Neural progenitor cell (in vitro differentiated cells): ENCODE measurements around the gene KNOP1. TPM values are rescaled to one million over a fixed set of nuclear protein-coding genes. Genes with fewer than 3 reads are reported as not detected.

ENCODE experiments used
- DNase-seq: peaks from one replicate; pipeline ENCODE4 v3.0.0-alpha.2; 2016; ENCODE audit warnings: low spot score
- H2AFZ ChIP-seq: fragments of 200-600 bp; sonication (generic); replicated peaks from 2 replicates; pipeline ENCODE4 v1.6.1; 2016; ENCODE audit warnings: antibody characterized with exemption
- H3F3A ChIP-seq: fragments of 200-600 bp; sonication (generic); 2 replicates; pipeline ENCODE4 v1.6.1; 2016; ENCODE audit warnings: antibody characterized with exemption, low read depth
- H3K27ac ChIP-seq: fragments of 200-600 bp; sonication (generic); 2 replicates; pipeline ENCODE4 v1.5.1; 2016; ENCODE audit warnings: mild to moderate bottlenecking
- H3K27me3 ChIP-seq: fragments of 200-600 bp; sonication (generic); 2 replicates; pipeline ENCODE4 v1.6.1; 2016; ENCODE audit warnings: mild to moderate bottlenecking, moderate library complexity
- H3K36me3 ChIP-seq: fragments of 200-600 bp; sonication (generic); 2 replicates; pipeline ENCODE4 v1.5.1; 2016
- H3K4me1 ChIP-seq: fragments of 200-600 bp; sonication (generic); 2 replicates; pipeline ENCODE4 v1.6.1; 2016; ENCODE audit warnings: mixed run types
- H3K4me2 ChIP-seq: fragments of 200-600 bp; sonication (generic); 2 replicates; pipeline ENCODE4 v1.6.1; 2016
- H3K4me3 ChIP-seq: fragments of 200-600 bp; sonication (generic); 2 replicates; pipeline ENCODE4 v1.5.1; 2016
- H3K79me2 ChIP-seq: fragments of 200-600 bp; sonication (generic); 2 replicates; pipeline ENCODE4 v1.6.1; 2016; ENCODE audit warnings: low read depth
- H3K9ac ChIP-seq: fragments of 200-600 bp; sonication (generic); 2 replicates; pipeline ENCODE4 v1.6.1; 2016
- H3K9me3 ChIP-seq: fragments of 200-600 bp; sonication (generic); 2 replicates; pipeline ENCODE4 v1.5.1; 2016; ENCODE audit warnings: low read depth
- H4K20me1 ChIP-seq: fragments of 200-600 bp; sonication (generic); 2 replicates; pipeline ENCODE4 v1.6.1; 2016; ENCODE audit warnings: low read depth
- H3K27ac Mint-ChIP-seq: 3 replicates; pipeline ENCODE4 v1.8.0; 2021; ENCODE audit warnings: mixed read lengths
- H3K27me3 Mint-ChIP-seq: 2 replicates; pipeline ENCODE4 v1.8.0; 2022; ENCODE audit warnings: low read depth, mild to moderate bottlenecking, inconsistent platforms, moderate library complexity, mixed read lengths; ENCODE audit not compliant: insufficient read depth
- H3K36me3 Mint-ChIP-seq: 3 replicates; pipeline ENCODE4 v1.8.0; 2021; ENCODE audit warnings: mixed read lengths
- H3K4me1 Mint-ChIP-seq: 3 replicates; pipeline ENCODE4 v1.8.0; 2021; ENCODE audit warnings: mixed read lengths
- H3K4me3 Mint-ChIP-seq: 3 replicates; pipeline ENCODE4 v1.8.0; 2021; ENCODE audit warnings: mild to moderate bottlenecking, moderate library complexity, mixed read lengths
- H3K9me3 Mint-ChIP-seq: 3 replicates; pipeline ENCODE4 v1.8.0; 2020; ENCODE audit warnings: mixed read lengths
- CTCF ChIP-seq: fragments of 200-600 bp; sonication (generic); IDR thresholded peaks from 2 replicates; pipeline ENCODE4 v1.5.1; 2017; ENCODE audit warnings: antibody characterized with exemption, mild to moderate bottlenecking
- EZH2 ChIP-seq: fragments of 200-600 bp; sonication (generic); IDR thresholded peaks from 2 replicates; pipeline ENCODE4 v1.6.1; 2017; ENCODE audit warnings: antibody characterized with exemption, mild to moderate bottlenecking, moderate library complexity
- EZH2phosphoT487 ChIP-seq: fragments of 200-600 bp; sonication (generic); IDR thresholded peaks from 2 replicates; pipeline ENCODE4 v1.6.1; 2017; ENCODE audit warnings: antibody characterized with exemption
- total RNA-seq: library from RNA; depleted of rRNA; stranded (reverse); fragments of >200 nt; gene quantifications from 2 replicates; pipeline ENCODE4 v1.2.3, GENCODE V29; 2015; ENCODE audit warnings: low replicate concordance

Gene KNOP1
- total RNA-seq, 1 donor from 2014 or later = 130 TPM

GRCh38 chr16:19659554-19659953 lies 58.5 kb downstream of the KNOP1 start:
- Mint-ChIP-seq H3K27ac (no peak overlapping the region), H3K27me3 (no peaks in the 10 kb centered on the region), H3K36me3 (peaks cover 28% of the 10 kb centered on the region), H3K4me1 (peaks cover 7% of the 10 kb centered on the region), H3K4me3 (no peak overlapping the region), H3K9me3 (no peaks in the 10 kb centered on the region)
- Histone ChIP-seq H4K20me1 (no peaks in the 10 kb centered on the region), H3K27me3 (no peaks in the 10 kb centered on the region), H3K4me3 (no peak overlapping the region), H3K9me3 (peaks cover 7% of the 10 kb centered on the region), H3K9ac (no peak overlapping the region), H3K4me2 (no peak overlapping the region), H2AFZ (no peak overlapping the region), H3K36me3 (peaks cover 5% of the 10 kb centered on the region), H3K79me2 (no peaks in the 10 kb centered on the region), H3K27ac (no peak overlapping the region), H3F3A (no peaks in the 10 kb centered on the region), H3K4me1 (peaks cover 6% of the 10 kb centered on the region)
- no peak for TF ChIP-seq EZH2phosphoT487
- no peak for TF ChIP-seq CTCF
- TF ChIP-seq EZH2 = no peak
- no peak for DNase-seq

- TF ChIP-seq CTCF (no peak), EZH2 (no peak), EZH2phosphoT487 (no peak)
- peaks cover 7% of the 10 kb centered on the region for H3K9me3 ChIP-seq
- peaks cover 6% of the 10 kb centered on the region for H3K4me1 ChIP-seq
- H2AFZ ChIP-seq = no peak overlapping the region
- Mint-ChIP-seq H3K27ac (no peak overlapping the region), H3K36me3 (peaks cover 33% of the 10 kb centered on the region), H3K4me1 (peaks cover 7% of the 10 kb centered on the region), H3K9me3 (no peaks in the 10 kb centered on the region), H3K4me3 (no peak overlapping the region), H3K27me3 (no peaks in the 10 kb centered on the region)
- no peak overlapping the region for H3K4me3 ChIP-seq
- no peak overlapping the region for H3K9ac ChIP-seq
- no peak overlapping the region for H3K4me2 ChIP-seq
- no peaks in the 10 kb centered on the region for H3F3A ChIP-seq
- H3K27ac ChIP-seq = no peak overlapping the region
- H4K20me1 ChIP-seq = no peaks in the 10 kb centered on the region
- H3K36me3 ChIP-seq = peaks cover 5% of the 10 kb centered on the region
- no peaks in the 10 kb centered on the region for H3K79me2 ChIP-seq
- H3K27me3 ChIP-seq = no peaks in the 10 kb centered on the region
- no peak for DNase-seq
Observed at GRCh38 chr16:19657831-19658230, 60.2 kb downstream of the KNOP1 start.

GRCh38 chr16:19655242-19655777 lies 62.7 kb downstream of the KNOP1 start:
- H3K27ac ChIP-seq = no peak overlapping the region
- H3F3A ChIP-seq = no peaks in the 10 kb centered on the region

More at GRCh38 chr16:19655242-19655777, 62.7 kb downstream of the KNOP1 start:
- H3K27ac Mint-ChIP-seq = no peak overlapping the region
- H3K9me3 Mint-ChIP-seq = no peaks in the 10 kb centered on the region
- H3K27me3 ChIP-seq = no peaks in the 10 kb centered on the region
- no peak overlapping the region for H3K9ac ChIP-seq
- peaks cover 2% of the 10 kb centered on the region for H3K27me3 Mint-ChIP-seq
- H3K4me3 Mint-ChIP-seq = no peak overlapping the region
- no peaks in the 10 kb centered on the region for H3K4me1 Mint-ChIP-seq
- no peak overlapping the region for H3K4me3 ChIP-seq
- no peak overlapping the region for H2AFZ ChIP-seq
- H3K36me3 ChIP-seq = no peaks in the 10 kb centered on the region
- no peak for DNase-seq
- no peaks in the 10 kb centered on the region for H4K20me1 ChIP-seq
- no peaks in the 10 kb centered on the region for H3K4me1 ChIP-seq
- H3K36me3 Mint-ChIP-seq = peaks cover 30% of the 10 kb centered on the region
- TF ChIP-seq EZH2 = no peak
- TF ChIP-seq CTCF = no peak
- TF ChIP-seq EZH2phosphoT487 = no peak
- H3K79me2 ChIP-seq = no peaks in the 10 kb centered on the region
- no peak overlapping the region for H3K4me2 ChIP-seq
- no peaks in the 10 kb centered on the region for H3K9me3 ChIP-seq
